ENCODE data around the gene AP1G2.

AP1G2 gene

GRCh38 chr14:23571701-23572523 lies 4.3 kb upstream of the AP1G2 start:
- CTCF ChIA-PET, result interaction anchor here (1.4 to 5.9 kb wide), 2 partner anchors 9 to 12 kb away, joined by 3 to 38 read pairs; no protein-coding TSS in a partner anchor
- Mint-ChIP-seq H3K4me1 (peaks cover 48% of the 10 kb centered on the region), H3K9me3 (no peaks in the 10 kb centered on the region), H3K27me3 (peaks cover 56% of the 10 kb centered on the region), H3K4me3 (no peak overlapping the region), H3K36me3 (peaks cover 7% of the 10 kb centered on the region), H3K27ac (no peak overlapping the region)
- no peak for DNase-seq

DNA sequence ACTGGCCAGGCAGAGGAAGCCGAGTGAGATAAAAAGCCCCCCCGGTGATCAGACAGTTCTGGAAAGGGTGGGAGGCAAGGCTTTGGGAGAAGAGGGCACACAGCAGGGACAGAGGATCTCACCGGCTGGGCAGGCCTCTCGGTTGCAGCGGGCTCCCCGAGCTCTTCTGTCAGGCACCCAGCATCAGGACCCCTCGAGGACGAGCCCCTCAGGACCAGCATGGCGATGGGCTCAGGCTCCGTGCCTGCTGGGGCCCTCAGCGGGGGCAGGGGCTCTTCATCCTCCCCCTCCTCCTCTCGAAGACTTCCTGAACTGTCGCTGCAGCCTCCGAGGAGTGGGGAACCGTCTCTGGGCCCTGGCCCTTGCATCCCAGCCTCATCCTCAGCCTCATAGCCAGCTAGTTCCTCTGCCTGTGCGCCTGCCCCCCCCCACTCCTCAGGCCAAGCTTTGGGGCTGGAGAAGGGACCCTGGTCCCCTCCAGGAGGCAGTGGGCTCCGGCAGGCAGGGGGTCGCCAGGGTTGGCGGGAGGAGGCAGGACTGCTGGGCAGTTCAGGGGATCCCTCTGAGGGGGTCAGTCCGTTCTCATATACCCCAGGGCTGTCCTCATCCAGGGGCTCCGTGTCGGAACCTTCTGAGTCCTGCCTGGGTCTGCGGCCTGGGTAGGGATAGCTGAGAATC lies 3.4 kb upstream of the AP1G2 start:
- CTCF ChIA-PET, result interaction anchor here (0.8 to 5.9 kb wide), 3 partner anchors 8 to 93 kb away, joined by 3 to 38 read pairs (median 3); no protein-coding TSS in a partner anchor
- H3K27ac Mint-ChIP-seq, result no peak overlapping the region
- peaks cover 12% of the 10 kb centered on the region for H3K36me3 Mint-ChIP-seq
- no peak overlapping the region for H3K4me3 Mint-ChIP-seq
- peaks cover 50% of the 10 kb centered on the region for H3K4me1 Mint-ChIP-seq
- DNase-seq, result no peak
- peaks cover 47% of the 10 kb centered on the region for H3K27me3 Mint-ChIP-seq
- H3K9me3 Mint-ChIP-seq, result no peaks in the 10 kb centered on the region

DNA sequence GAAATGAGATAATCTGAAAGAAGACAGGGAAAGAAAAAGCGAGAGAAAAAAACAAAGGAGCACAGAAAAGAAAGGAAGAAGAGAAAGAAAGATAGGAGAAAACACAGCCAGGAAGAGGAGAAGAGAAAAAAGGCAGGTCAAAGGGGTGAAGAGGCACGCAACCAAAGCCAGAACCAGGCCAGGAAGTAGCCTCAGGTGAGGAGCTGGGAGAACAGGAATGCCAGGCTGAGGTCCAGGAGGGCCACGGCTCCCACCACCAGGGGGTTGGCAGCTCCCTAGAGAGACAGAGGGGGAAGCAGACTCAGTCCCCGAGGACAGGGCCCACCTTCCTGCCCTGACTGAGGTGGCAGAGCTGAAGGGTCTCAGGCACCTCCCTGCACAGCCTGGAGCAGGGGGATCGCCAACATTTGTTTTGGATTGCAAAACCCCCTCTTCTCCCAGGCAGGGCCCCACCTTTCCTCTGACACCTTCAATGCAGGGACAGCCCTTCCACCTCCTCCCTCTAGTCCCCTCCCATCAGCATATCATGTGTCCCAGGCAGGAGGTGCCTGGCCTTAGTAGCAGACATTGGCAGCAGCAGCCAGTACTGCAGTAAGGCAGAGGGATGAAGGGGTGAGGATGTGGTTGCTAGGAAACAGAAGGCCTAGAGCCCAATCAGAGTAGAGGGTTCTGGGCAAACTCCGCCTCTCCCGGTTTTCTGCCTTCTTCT lies 2.0 kb upstream of the AP1G2 start:
- CTCF ChIA-PET, result interaction anchor here (2.0 to 15.2 kb wide), 3 partner anchors 10 to 90 kb away, joined by 5 to 238 read pairs (median 38); no protein-coding TSS in a partner anchor
- Mint-ChIP-seq H3K9me3 (no peaks in the 10 kb centered on the region), H3K27ac (peak overlapping the region; percentile 53), H3K36me3 (peaks cover 22% of the 10 kb centered on the region), H3K4me3 (no peak overlapping the region), H3K27me3 (peaks cover 34% of the 10 kb centered on the region), H3K4me1 (peaks cover 58% of the 10 kb centered on the region)
- peak; percentile 40 for DNase-seq

- peak overlapping the region; percentile 100 for H3K4me3 Mint-ChIP-seq
- peaks cover 58% of the 10 kb centered on the region for H3K4me1 Mint-ChIP-seq
- H3K36me3 Mint-ChIP-seq, result peaks cover 28% of the 10 kb centered on the region
- peaks cover 32% of the 10 kb centered on the region for H3K27me3 Mint-ChIP-seq
- DNase-seq, result peak; percentile 42
- no peaks in the 10 kb centered on the region for H3K9me3 Mint-ChIP-seq
- CTCF ChIA-PET, result interaction anchor here (0.6 to 15.2 kb wide), 6 partner anchors 9 to 987 kb away, joined by 3 to 238 read pairs (median 5); partner anchors contain the start of gene THTPA
- peak overlapping the region; percentile 97 for H3K27ac Mint-ChIP-seq
Measured at GRCh38 chr14:23568600-23569331, 1.2 kb upstream of the AP1G2 start.

DNA sequence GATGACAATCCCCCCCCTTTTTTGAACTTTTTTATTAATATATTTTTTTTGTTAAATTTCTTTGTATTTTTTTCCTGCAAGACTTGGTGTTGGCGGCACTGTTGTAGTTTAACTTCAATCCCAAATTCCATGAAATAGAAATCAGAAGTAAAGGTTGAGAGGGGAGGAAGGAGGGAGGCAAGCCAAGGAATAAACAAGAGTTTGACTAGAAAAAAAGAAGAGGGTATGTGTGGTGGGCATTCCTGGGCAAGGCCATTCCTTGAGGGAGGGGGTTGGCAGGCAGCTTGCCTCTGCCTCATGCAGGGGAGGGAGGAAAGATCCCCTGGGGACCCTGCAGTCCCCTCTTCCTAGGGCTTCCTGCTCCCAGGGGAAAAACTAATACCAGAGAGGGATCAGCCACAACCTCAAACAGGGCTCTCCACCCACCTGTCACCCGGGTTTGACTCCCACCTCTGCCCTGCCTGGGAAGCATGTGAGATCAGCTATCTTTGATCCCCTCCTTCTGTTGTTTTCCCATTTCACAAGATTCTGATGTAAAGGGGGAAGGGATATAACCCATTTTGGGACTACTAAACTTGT lies 519 bp upstream of the AP1G2 start:
- peak overlapping the region; percentile 100 for H3K4me3 Mint-ChIP-seq
- H3K36me3 Mint-ChIP-seq, result peaks cover 29% of the 10 kb centered on the region
- H3K4me1 Mint-ChIP-seq, result peaks cover 58% of the 10 kb centered on the region
- no peak for DNase-seq
- H3K27ac Mint-ChIP-seq, result peak overlapping the region; percentile 97
- CTCF ChIA-PET, result interaction anchor here (0.6 to 15.2 kb wide), 7 partner anchors 8 to 987 kb away, joined by 3 to 238 read pairs (median 5); partner anchors contain the start of gene THTPA
- peaks cover 25% of the 10 kb centered on the region for H3K27me3 Mint-ChIP-seq
- H3K9me3 Mint-ChIP-seq, result no peaks in the 10 kb centered on the region

- peaks cover 52% of the 10 kb centered on the region for H3K4me1 Mint-ChIP-seq
- peak overlapping the region; percentile 97 for H3K27ac Mint-ChIP-seq
- peaks cover 12% of the 10 kb centered on the region for H3K27me3 Mint-ChIP-seq
- peak overlapping the region; percentile 100 for H3K4me3 Mint-ChIP-seq
- CTCF ChIA-PET, result interaction anchor here (1.1 to 15.2 kb wide), 5 partner anchors 9 to 187 kb away, joined by 3 to 238 read pairs (median 5); no protein-coding TSS in a partner anchor
- no peak for DNase-seq
- H3K9me3 Mint-ChIP-seq, result no peaks in the 10 kb centered on the region
- H3K36me3 Mint-ChIP-seq, result peaks cover 37% of the 10 kb centered on the region
Measured at GRCh38 chr14:23566778-23567185, 809 bp downstream of the AP1G2 start.

GRCh38 chr14:23566112-23566777 lies 1.3 kb downstream of the AP1G2 start:
- H3K27ac Mint-ChIP-seq, result peak overlapping the region; percentile 97
- peaks cover 55% of the 10 kb centered on the region for H3K4me1 Mint-ChIP-seq
- DNase-seq, result no peak
- peak overlapping the region; percentile 100 for H3K4me3 Mint-ChIP-seq
- no peaks in the 10 kb centered on the region for H3K9me3 Mint-ChIP-seq
- H3K36me3 Mint-ChIP-seq, result peaks cover 42% of the 10 kb centered on the region
- CTCF ChIA-PET, result interaction anchor here (1.1 to 15.2 kb wide), 4 partner anchors 8 to 186 kb away, joined by 4 to 238 read pairs (median 6); no protein-coding TSS in a partner anchor
- peaks cover 8% of the 10 kb centered on the region for H3K27me3 Mint-ChIP-seq

- Mint-ChIP-seq H3K36me3 (peaks cover 46% of the 10 kb centered on the region), H3K4me3 (peak overlapping the region; percentile 23), H3K4me1 (peaks cover 55% of the 10 kb centered on the region), H3K27ac (no peak overlapping the region), H3K9me3 (no peaks in the 10 kb centered on the region), H3K27me3 (peaks cover 6% of the 10 kb centered on the region)
- CTCF ChIA-PET, result interaction anchor here (15.2 kb wide), 1 partner anchor 86 kb away, joined by 238 read pairs; no protein-coding TSS in a partner anchor
- no peak for DNase-seq
Measured at GRCh38 chr14:23565626-23566025, 2.0 kb downstream of the AP1G2 start.

GRCh38 chr14:23564876-23565275 lies 2.7 kb downstream of the AP1G2 start:
- peak overlapping the region; percentile 26 for H3K4me3 Mint-ChIP-seq
- H3K27me3 Mint-ChIP-seq, result peaks cover 5% of the 10 kb centered on the region

GRCh38 chr14:23564181-23564812 lies 3.3 kb downstream of the AP1G2 start:
- CTCF ChIA-PET, result interaction anchor here (15.2 kb wide), 1 partner anchor 84 kb away, joined by 238 read pairs; no protein-coding TSS in a partner anchor
- no peak overlapping the region for H3K27ac Mint-ChIP-seq
- peaks cover 5% of the 10 kb centered on the region for H3K27me3 Mint-ChIP-seq
- no peak overlapping the region for H3K4me3 Mint-ChIP-seq
- H3K36me3 Mint-ChIP-seq, result peaks cover 53% of the 10 kb centered on the region
- no peaks in the 10 kb centered on the region for H3K9me3 Mint-ChIP-seq
- H3K4me1 Mint-ChIP-seq, result peaks cover 55% of the 10 kb centered on the region
- no peak for DNase-seq

More at GRCh38 chr14:23564876-23565275, 2.7 kb downstream of the AP1G2 start:
- H3K9me3 Mint-ChIP-seq, result no peaks in the 10 kb centered on the region
- no peak overlapping the region for H3K27ac Mint-ChIP-seq
- CTCF ChIA-PET, result interaction anchor here (15.2 kb wide), 1 partner anchor 85 kb away, joined by 238 read pairs; no protein-coding TSS in a partner anchor
- peaks cover 57% of the 10 kb centered on the region for H3K4me1 Mint-ChIP-seq
- no peak for DNase-seq
- H3K36me3 Mint-ChIP-seq, result peaks cover 51% of the 10 kb centered on the region

DNA sequence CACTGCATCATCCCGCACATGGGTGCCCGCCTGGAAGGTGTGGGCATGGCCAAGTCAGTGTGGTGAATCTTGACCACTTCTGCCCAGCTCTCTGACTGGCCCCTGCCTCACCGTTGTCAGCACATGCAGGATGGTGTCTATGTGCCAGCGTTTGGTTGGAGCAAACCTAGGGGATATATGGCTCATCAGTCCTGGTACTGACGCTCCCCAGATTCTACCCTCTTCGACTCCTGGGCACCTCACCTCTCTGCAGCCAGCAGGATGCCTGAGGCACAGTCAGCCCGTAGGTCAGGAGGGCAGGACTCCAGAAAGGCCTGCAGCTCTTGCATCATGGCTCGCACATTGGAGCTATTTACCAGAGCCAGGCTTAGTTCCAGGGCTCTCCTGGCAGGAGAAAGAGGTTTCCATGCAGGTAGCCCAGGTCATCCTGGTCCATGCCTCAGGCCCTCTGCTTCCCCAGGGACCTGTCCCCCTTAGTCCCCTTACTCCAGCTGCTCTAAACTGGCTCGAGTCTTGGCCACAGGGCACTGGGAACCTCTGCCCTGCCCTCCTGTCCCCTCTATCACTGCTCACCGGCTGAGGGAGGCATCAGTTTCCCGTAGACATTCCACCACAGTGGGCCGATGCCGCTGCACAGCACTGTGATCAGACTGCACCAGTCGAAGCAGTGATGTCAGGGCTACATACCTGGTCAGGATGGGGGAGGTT lies 4.0 kb downstream of the AP1G2 start:
- no peak for DNase-seq
- no peak overlapping the region for H3K4me3 Mint-ChIP-seq
- CTCF ChIA-PET, result interaction anchor here (0.5 to 15.2 kb wide), 6 partner anchors 8 to 680 kb away, joined by 3 to 238 read pairs (median 4); partner anchors contain the start of gene ZFHX2
- no peaks in the 10 kb centered on the region for H3K9me3 Mint-ChIP-seq
- H3K27ac Mint-ChIP-seq, result no peak overlapping the region
- H3K36me3 Mint-ChIP-seq, result peaks cover 59% of the 10 kb centered on the region
- H3K4me1 Mint-ChIP-seq, result peaks cover 48% of the 10 kb centered on the region
- H3K27me3 Mint-ChIP-seq, result peaks cover 5% of the 10 kb centered on the region
